ENCODE data around the gene AUTS2. TPM values are rescaled to one million over a fixed set of nuclear protein-coding genes. Genes with fewer than 3 reads are reported as not detected.
"Not testable (repeated sequence)": the region's sequence is repeated elsewhere in the genome, so short reads cannot be mapped to it uniquely, and the experiment has no call there.

AUTS2 gene
- total RNA-seq, 4 donors from 2014 or later = 29.8 to 114 (median 59.4) TPM

DNA sequence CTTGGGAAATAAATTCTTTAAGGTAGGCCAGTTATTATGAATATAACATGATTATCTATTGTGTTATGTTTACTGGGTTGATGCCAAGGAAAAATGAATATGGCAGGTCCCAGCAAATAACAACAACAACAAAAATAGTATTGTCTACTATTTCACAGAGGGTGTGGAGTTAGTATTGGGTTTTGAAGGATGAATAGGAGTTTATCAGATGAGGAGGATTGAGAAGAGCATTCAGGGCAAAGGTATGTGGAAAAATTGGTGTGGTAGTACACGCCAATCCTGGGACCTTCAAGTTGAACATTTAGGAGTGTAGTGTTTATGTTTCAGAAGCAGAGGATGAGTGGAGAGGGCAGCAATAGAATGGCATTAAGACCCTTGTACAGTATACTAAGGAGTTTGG, 671.9 kb downstream of the AUTS2 start:
- Histone ChIP-seq H3K27ac (no peak overlapping the region), H3K27me3 (no peaks in the 10 kb centered on the region), H3K4me1 (no peaks in the 10 kb centered on the region), H3K4me3 (no peak overlapping the region), H3K9me3 (no peaks in the 10 kb centered on the region), H3K36me3 (no peaks in the 10 kb centered on the region)
- no peak for DNase-seq
- in situ Hi-C loops (cut with MboI; ENCODE audit: low pct_ligation_motif_present in 1 of 4, low pct_unique_long_range_greater_than_20kb in 1 of 4, low sequenced_read_pairs in 3 of 4) = no loop called here
- WGBS, 2 donors (ENCODE audit: low coverage in 1 of 2) = 91 to 100% methylated on average over 1 of the region's 1 CpG
- intact Hi-C loops (cut with DNase I; ENCODE audit: low total_unique reads) = no loop called here
- no peak for TF ChIP-seq POLR2A (IDR thresholded peaks at IDR 0.05)
- TF ChIP-seq EP300 (IDR thresholded peaks at IDR 0.05; ENCODE audit: low read depth) = no peak
- TF ChIP-seq, protein P1, sequence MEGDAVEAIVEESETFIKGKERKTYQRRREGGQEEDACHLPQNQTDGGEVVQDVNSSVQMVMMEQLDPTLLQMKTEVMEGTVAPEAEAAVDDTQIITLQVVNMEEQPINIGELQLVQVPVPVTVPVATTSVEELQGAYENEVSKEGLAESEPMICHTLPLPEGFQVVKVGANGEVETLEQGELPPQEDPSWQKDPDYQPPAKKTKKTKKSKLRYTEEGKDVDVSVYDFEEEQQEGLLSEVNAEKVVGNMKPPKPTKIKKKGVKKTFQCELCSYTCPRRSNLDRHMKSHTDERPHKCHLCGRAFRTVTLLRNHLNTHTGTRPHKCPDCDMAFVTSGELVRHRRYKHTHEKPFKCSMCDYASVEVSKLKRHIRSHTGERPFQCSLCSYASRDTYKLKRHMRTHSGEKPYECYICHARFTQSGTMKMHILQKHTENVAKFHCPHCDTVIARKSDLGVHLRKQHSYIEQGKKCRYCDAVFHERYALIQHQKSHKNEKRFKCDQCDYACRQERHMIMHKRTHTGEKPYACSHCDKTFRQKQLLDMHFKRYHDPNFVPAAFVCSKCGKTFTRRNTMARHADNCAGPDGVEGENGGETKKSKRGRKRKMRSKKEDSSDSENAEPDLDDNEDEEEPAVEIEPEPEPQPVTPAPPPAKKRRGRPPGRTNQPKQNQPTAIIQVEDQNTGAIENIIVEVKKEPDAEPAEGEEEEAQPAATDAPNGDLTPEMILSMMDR (IDR thresholded peaks at IDR 0.05) = no peak
- TF ChIP-seq POLR2AphosphoS5 (IDR thresholded peaks at IDR 0.05) = no peak

DNA sequence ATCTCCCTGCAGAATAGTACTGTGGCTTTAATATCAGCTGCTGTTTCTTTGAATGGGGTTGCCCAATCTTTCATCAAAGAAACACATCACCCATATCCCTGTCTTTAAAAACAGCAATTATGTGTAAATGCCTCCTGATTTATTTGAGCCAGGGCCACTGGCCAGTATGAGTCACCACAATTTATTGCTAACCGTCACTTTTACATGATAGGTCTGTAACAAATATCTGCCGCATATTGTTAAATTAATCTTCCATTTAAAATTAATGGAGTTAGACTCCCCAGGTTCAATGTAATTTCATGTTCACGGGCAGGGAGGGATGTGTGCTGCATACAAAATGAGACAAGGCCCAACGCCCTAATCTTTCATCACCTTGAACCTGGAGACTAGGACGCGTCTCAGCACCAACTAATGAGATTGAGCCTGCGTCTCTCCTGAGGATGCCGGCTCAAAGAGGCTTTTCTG, 673.4 kb downstream of the AUTS2 start:
- in situ Hi-C loops (cut with MboI; ENCODE audit: low pct_ligation_motif_present in 1 of 4, low pct_unique_long_range_greater_than_20kb in 1 of 4, low sequenced_read_pairs in 3 of 4) = no loop called here
- Histone ChIP-seq H3K4me1 (no peaks in the 10 kb centered on the region), H3K9me3 (no peaks in the 10 kb centered on the region), H3K36me3 (no peaks in the 10 kb centered on the region), H3K4me3 (no peak overlapping the region), H3K27ac (no peak overlapping the region), H3K27me3 (no peaks in the 10 kb centered on the region)
- intact Hi-C loops (cut with DNase I; ENCODE audit: low total_unique reads) = no loop called here
- WGBS, 2 donors (ENCODE audit: low coverage in 1 of 2) = 84 to 91% methylated on average over 8 of the region's 8 CpGs
- DNase-seq = no peak
- TF ChIP-seq POLR2AphosphoS5 (IDR thresholded peaks at IDR 0.05) = no peak

DNA sequence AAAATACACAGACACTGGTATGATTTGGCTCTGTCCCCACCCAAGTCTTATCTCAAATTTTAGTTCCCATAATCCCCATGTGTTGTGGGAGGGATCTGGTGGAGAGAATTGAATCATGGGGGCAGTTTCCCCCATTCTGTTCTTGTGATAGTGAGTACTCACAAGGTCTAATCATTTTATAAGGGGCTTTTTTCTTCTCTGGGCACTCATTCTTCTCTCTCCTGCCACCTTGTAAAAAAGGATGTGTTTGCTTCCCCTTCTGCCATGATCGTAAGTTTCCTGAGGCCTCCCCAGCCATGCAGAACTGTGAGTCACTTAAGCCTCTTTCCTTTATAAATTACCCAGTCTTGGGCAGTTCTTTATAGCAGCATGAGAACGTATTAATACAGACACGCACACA, 677.3 kb downstream of the AUTS2 start:
- intact Hi-C loops (cut with DNase I; ENCODE audit: low total_unique reads); H3K36me3 ChIP-seq; H3K4me1 ChIP-seq; H3K27ac ChIP-seq; H3K9me3 ChIP-seq; DNase-seq; in situ Hi-C loops (cut with MboI; ENCODE audit: low pct_ligation_motif_present in 1 of 4, low pct_unique_long_range_greater_than_20kb in 1 of 4, low sequenced_read_pairs in 3 of 4); H3K4me3 ChIP-seq; H3K27me3 ChIP-seq: not testable (repeated sequence)
- WGBS, 2 donors (ENCODE audit: low coverage in 1 of 2) = 84 to 85% methylated on average over 3 of the region's 3 CpGs

- in situ Hi-C loops (cut with MboI; ENCODE audit: low pct_ligation_motif_present in 1 of 4, low pct_unique_long_range_greater_than_20kb in 1 of 4, low sequenced_read_pairs in 3 of 4) = no loop called here
- H3K4me1 ChIP-seq = no peaks in the 10 kb centered on the region
- no peak overlapping the region for H3K27ac ChIP-seq
- TF ChIP-seq EP300 (IDR thresholded peaks at IDR 0.05; ENCODE audit: low read depth) (no peak), POLR2A (IDR thresholded peaks at IDR 0.05) (no peak), POLR2AphosphoS5 (IDR thresholded peaks at IDR 0.05) (no peak)
- TF ChIP-seq, protein P1 (IDR thresholded peaks at IDR 0.05) = no peak
- 80 to 86% methylated on average over 1 of the region's 1 CpG for WGBS, 2 donors (ENCODE audit: low coverage in 1 of 2)
- no peaks in the 10 kb centered on the region for H3K9me3 ChIP-seq
- no peaks in the 10 kb centered on the region for H3K27me3 ChIP-seq
- intact Hi-C loops (cut with DNase I; ENCODE audit: low total_unique reads) = no loop called here
- no peaks in the 10 kb centered on the region for H3K36me3 ChIP-seq
- DNase-seq = no peak
- no peak overlapping the region for H3K4me3 ChIP-seq
Observed at GRCh38 chr7:70285187-70285586, 686.9 kb downstream of the AUTS2 start.

GRCh38 chr7:70285854-70286253, 687.6 kb downstream of the AUTS2 start:
- no peak for TF ChIP-seq EP300 (IDR thresholded peaks at IDR 0.05; ENCODE audit: low read depth)
- TF ChIP-seq, protein P1 (IDR thresholded peaks at IDR 0.05) = no peak
- no peak for TF ChIP-seq POLR2A (IDR thresholded peaks at IDR 0.05)
- no peak for TF ChIP-seq POLR2AphosphoS5 (IDR thresholded peaks at IDR 0.05)

More at GRCh38 chr7:70285854-70286253, 687.6 kb downstream of the AUTS2 start:
- Histone ChIP-seq H3K9me3 (no peaks in the 10 kb centered on the region), H3K4me1 (no peaks in the 10 kb centered on the region), H3K4me3 (no peak overlapping the region), H3K36me3 (no peaks in the 10 kb centered on the region), H3K27me3 (no peaks in the 10 kb centered on the region), H3K27ac (no peak overlapping the region)
- DNase-seq = no peak
- intact Hi-C loops (cut with DNase I; ENCODE audit: low total_unique reads) = no loop called here
- 87 to 89% methylated on average over 3 of the region's 3 CpGs for WGBS, 2 donors (ENCODE audit: low coverage in 1 of 2)
- in situ Hi-C loops (cut with MboI; ENCODE audit: low pct_ligation_motif_present in 1 of 4, low pct_unique_long_range_greater_than_20kb in 1 of 4, low sequenced_read_pairs in 3 of 4) = no loop called here
